ENCODE measurements around the gene CPT1B. TPM values are rescaled to one million over a fixed set of nuclear protein-coding genes. Genes with fewer than 3 reads are reported as not detected.
"Not testable (repeated sequence)": the region's sequence is repeated elsewhere in the genome, so short reads cannot be mapped to it uniquely, and the experiment has no call there.

CPT1B gene
- total RNA-seq, 4 donors from 2014 or later, result 9.7 to 38.7 (median 14.9) TPM

DNA sequence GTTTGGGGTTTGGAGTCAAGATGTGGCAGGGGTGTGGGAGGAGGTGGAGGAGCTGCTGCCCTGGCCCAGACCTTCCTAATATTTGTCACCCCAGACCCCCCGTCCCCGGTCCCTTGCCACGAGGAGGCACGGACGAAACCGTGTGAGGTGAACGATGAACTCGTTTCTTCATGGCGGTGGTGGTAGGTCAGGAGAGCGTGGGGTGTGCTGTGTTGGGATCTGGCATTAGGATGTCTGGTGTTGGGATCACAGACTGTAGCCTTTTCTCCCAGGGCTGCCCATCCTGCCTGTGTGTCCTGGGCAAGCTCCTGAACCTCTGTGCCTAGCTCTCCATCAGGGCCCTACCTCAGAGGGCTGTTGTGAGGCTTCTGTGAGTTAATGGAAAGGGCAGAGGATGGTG lies 30.8 kb upstream of the CPT1B start:
- Histone ChIP-seq H3K36me3 (no peaks in the 10 kb centered on the region), H3K9me3 (no peaks in the 10 kb centered on the region), H3K27ac (no peak overlapping the region), H3K4me3 (replicated peaks in 1 of 3) (no peak overlapping the region), H3K4me1 (no peaks in the 10 kb centered on the region), H3K27me3 (no peaks in the 10 kb centered on the region)
- WGBS, 2 donors, result 89 to 90% methylated on average over 10 of the region's 10 CpGs
- intact Hi-C loops (cut with DNase I), result loop anchor here (10.0 kb wide), 1 partner anchor 354 kb away; the partner anchor contains the start of gene HDAC10
- no peak for DNase-seq
- TF ChIP-seq CTCF (IDR thresholded peaks at IDR 0.05) (no peak), POLR2A (IDR thresholded peaks at IDR 0.05) (no peak)

GRCh38 chr22:50608058-50608840 lies 30.0 kb upstream of the CPT1B start:
- not testable (repeated sequence) for H3K4me1 ChIP-seq; H3K27me3 ChIP-seq; H3K9me3 ChIP-seq; DNase-seq; H3K36me3 ChIP-seq; H3K4me3 ChIP-seq (replicated peaks in 1 of 3); H3K27ac ChIP-seq
- 81 to 83% methylated on average over 39 of the region's 39 CpGs for WGBS, 2 donors
- intact Hi-C loops (cut with DNase I), result loop anchor here (10.0 kb wide), 1 partner anchor 353 kb away; the partner anchor contains the start of gene HDAC10

- TF ChIP-seq POLR2A (IDR thresholded peaks at IDR 0.05) (no peak), CTCF (IDR thresholded peaks at IDR 0.05) (no peak)
These were observed 29.4 kb upstream of the CPT1B start for GRCh38 chr22:50607659-50608020.

DNA sequence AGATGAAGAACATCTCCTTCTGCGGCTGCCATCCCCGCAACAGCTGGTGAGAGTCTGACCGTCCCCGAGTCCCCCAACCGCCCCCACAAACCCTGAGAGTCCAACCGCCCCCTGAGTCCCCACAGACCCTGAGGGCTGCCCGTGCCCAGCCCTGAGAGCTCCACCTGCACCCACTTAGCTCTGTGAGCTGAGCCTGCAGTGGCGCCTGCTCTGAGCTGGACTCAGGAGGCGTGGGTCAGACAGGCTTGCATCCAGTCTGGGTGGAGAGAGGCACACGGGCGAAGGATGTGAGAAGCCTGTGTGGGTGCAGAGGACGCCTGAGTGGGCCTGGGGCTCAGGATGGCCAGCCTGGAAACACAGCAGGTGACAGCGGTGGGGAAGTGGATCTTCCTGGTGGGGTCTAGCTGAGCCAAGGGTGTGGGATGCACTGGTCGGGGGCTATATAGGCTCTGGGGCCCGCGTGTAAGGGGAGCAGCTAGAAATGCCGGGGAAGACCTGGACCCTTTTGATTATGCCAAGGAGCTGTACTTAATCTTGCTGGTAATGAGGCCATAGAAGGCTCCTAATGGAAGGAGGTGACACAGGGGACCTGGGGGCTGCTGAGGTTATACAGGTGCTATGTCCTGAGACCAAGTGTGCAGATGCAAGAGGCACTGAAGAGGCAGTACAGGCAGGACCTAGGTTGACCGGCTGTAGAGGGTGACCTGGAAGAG lies 28.9 kb upstream of the CPT1B start:
- H3K4me1 ChIP-seq, result no peaks in the 10 kb centered on the region
- no peak for DNase-seq
- no peak overlapping the region for H3K27ac ChIP-seq
- TF ChIP-seq CTCF (IDR thresholded peaks at IDR 0.05) (no peak), POLR2A (IDR thresholded peaks at IDR 0.05) (no peak)
- H3K27me3 ChIP-seq, result peaks cover 4% of the 10 kb centered on the region
- no peaks in the 10 kb centered on the region for H3K9me3 ChIP-seq
- WGBS, 2 donors, result 73 to 85% methylated on average over 10 to 17 of the region's 18 CpGs
- intact Hi-C loops (cut with DNase I), result loop anchor here (10.0 kb wide), 1 partner anchor 352 kb away; the partner anchor contains the start of gene HDAC10
- no peak overlapping the region for H3K4me3 ChIP-seq (replicated peaks in 1 of 3)
- H3K36me3 ChIP-seq, result no peaks in the 10 kb centered on the region

More at GRCh38 chr22:50607659-50608020, 29.4 kb upstream of the CPT1B start:
- Histone ChIP-seq H3K27ac (no peak overlapping the region), H3K9me3 (no peaks in the 10 kb centered on the region), H3K27me3 (peaks cover 4% of the 10 kb centered on the region), H3K4me3 (replicated peaks in 1 of 3) (no peak overlapping the region), H3K36me3 (no peaks in the 10 kb centered on the region), H3K4me1 (no peaks in the 10 kb centered on the region)
- 70 to 72% methylated on average over 6 of the region's 6 CpGs for WGBS, 2 donors
- intact Hi-C loops (cut with DNase I), result loop anchor here (10.0 kb wide), 1 partner anchor 353 kb away; the partner anchor contains the start of gene HDAC10
- no peak for DNase-seq

- 80 to 84% methylated on average over 16 to 18 of the region's 19 CpGs for WGBS, 2 donors
- Histone ChIP-seq H3K9me3 (no peaks in the 10 kb centered on the region), H3K27ac (no peak overlapping the region), H3K27me3 (peaks cover 4% of the 10 kb centered on the region), H3K36me3 (no peaks in the 10 kb centered on the region), H3K4me3 (replicated peaks in 1 of 3) (no peak overlapping the region), H3K4me1 (no peaks in the 10 kb centered on the region)
- TF ChIP-seq CTCF (IDR thresholded peaks at IDR 0.05), result no peak
- TF ChIP-seq POLR2A (IDR thresholded peaks at IDR 0.05), result no peak
- intact Hi-C loops (cut with DNase I), result loop anchor here (10.0 kb wide), 1 partner anchor 352 kb away; the partner anchor contains the start of gene HDAC10
- no peak for DNase-seq
These were observed 28.1 kb upstream of the CPT1B start for GRCh38 chr22:50606165-50606945.

Measured in thyroid gland (tissue), 4 donors.